Measurements from ENCODE around the gene KDM1A.

DNA sequence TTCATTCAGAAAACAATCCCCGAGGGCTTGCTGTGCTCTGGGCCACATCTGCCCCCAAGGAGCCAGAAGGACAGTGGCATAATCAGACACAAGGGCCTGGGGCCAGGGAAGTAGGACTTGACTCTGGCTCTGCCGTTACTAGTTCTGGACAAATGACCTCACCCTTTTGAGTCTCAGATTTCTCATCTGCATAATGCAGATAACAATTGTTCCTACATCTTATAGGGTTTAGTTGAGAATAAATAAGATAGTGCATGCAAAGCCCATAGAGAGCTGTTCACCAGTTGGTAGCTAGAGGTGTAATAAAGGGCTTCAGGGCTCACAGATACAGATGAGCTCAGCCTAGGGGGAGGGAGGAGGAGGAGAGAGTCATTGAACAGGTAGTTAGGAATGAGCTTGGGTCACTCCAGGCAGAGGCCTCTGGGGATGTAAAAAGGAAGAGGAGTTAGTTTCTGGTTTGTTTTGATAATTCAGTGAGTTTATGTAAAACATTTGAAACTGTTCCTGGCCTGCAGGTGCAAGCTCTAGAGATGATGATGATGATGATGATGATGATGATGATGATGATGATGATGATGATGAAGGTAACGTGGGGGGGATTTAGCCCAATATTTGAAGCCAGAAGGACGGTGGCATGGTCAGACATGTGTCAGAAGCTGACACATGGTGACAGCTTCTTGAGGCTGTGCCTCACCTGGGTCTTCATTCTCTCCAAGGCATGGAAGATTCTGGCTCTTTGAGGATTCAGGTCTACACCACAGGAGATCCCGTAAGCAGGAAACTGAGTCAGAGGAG lies 47.5 kb upstream of the KDM1A start:
- no peak for TF ChIP-seq TARDBP (IDR thresholded peaks at IDR 0.05)
- TF ChIP-seq NFRKB (IDR thresholded peaks at IDR 0.05), result no peak
